ENCODE data around the gene CLCN3.
"Not testable (repeated sequence)": the region's sequence is repeated elsewhere in the genome, so short reads cannot be mapped to it uniquely, and the experiment has no call there.

Gene CLCN3

DNA sequence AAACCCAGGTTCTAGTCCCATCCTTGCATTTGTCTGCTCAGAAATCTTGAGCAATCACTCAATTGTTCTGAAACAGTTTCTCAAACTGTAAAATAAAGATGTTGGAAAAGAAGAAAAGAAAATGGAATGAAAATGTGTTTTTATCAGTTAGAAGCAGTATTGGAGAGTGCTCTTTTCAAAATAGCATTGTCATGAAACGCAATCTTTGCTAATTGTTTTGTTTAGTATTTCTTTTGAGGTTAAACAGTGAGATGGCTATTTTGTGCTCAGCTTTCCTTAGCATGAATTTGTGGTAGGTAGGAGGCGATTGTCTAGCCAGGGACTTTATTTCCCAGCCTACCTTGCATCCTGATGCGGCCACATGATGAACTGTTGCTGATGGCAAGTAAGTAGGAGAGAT lies 148.0 kb downstream of the CLCN3 start:
- intact Hi-C loops (cut with DNase I; ENCODE audit: low total_unique reads), result no loop called here
- H3K4me1 ChIP-seq, result no peaks in the 10 kb centered on the region

DNA sequence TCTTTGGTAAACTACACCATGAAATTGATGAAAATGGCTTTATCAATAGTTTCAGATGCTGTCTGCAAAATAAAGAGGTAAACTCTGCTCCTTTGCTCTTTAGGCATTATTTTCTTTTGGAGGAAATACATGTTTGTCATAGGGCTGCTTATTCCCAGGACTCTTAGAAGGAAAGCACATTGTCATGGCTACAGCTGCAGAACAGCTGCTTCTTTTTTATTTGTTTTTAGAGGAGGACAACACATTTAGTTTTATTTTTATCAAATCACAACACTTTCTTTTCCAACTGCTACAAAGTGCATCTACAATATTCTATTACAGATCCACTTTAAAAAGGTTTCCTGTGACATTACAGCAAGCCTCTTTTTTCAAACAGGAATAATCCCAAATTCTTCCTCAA lies 150.0 kb downstream of the CLCN3 start:
- TF ChIP-seq, protein P1, sequence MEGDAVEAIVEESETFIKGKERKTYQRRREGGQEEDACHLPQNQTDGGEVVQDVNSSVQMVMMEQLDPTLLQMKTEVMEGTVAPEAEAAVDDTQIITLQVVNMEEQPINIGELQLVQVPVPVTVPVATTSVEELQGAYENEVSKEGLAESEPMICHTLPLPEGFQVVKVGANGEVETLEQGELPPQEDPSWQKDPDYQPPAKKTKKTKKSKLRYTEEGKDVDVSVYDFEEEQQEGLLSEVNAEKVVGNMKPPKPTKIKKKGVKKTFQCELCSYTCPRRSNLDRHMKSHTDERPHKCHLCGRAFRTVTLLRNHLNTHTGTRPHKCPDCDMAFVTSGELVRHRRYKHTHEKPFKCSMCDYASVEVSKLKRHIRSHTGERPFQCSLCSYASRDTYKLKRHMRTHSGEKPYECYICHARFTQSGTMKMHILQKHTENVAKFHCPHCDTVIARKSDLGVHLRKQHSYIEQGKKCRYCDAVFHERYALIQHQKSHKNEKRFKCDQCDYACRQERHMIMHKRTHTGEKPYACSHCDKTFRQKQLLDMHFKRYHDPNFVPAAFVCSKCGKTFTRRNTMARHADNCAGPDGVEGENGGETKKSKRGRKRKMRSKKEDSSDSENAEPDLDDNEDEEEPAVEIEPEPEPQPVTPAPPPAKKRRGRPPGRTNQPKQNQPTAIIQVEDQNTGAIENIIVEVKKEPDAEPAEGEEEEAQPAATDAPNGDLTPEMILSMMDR (IDR thresholded peaks at IDR 0.05), result no peak
- Histone ChIP-seq H3K4me1 (peaks cover 0 to 5% (median 1%) of the 10 kb centered on the region in 4 donors), H3K4me3 (no peak overlapping the region), H3K9me3 (no peaks in the 10 kb centered on the region), H3K36me3 (no peaks in the 10 kb centered on the region), H3K27me3 (peaks cover 0 to 12% of the 10 kb centered on the region in 2 donors), H3K27ac (no peak overlapping the region)
- intact Hi-C loops (cut with DNase I; ENCODE audit: low total_unique reads), result no loop called here
- DNase-seq, result no peak

More for the DNA sequence above, 148.0 kb downstream of the CLCN3 start:
- Histone ChIP-seq H3K36me3 (no peaks in the 10 kb centered on the region), H3K27me3 (no peaks in the 10 kb centered on the region), H3K27ac (no peak overlapping the region), H3K9me3 (no peaks in the 10 kb centered on the region), H3K4me3 (no peak overlapping the region)
- no peak for DNase-seq
- TF ChIP-seq, protein P1 (IDR thresholded peaks at IDR 0.05), result no peak

DNA sequence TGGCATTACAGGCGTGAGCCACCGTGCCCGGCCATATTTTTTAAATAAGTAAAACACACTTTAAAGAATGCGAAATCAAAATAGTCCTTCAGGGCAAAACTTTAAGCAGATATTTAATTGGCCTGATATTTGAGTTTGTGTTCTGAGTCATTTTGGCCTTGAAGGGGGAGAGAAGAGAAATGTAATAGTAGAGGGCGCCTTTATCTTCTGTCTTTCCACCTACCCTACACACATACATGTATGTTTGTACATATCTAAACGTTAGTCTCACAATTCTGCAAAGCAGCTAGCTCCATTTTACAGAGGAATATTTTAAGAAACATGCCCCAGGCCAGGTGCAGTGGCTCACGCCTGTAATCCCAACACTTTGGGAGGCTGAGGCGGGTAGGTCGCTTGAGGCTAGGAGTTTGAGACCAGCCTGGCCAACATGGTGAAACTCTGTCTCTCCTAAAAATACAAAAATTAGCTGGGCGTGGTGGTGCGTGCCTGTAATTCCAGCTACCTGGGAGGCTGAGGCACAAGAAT lies 151.2 kb downstream of the CLCN3 start:
- H3K9me3 ChIP-seq; H3K4me1 ChIP-seq; H3K36me3 ChIP-seq; H3K27ac ChIP-seq; intact Hi-C loops (cut with DNase I; ENCODE audit: low total_unique reads); H3K4me3 ChIP-seq; DNase-seq: not testable (repeated sequence)
- H3K27me3 ChIP-seq, result peaks cover 0 to 15% of the 10 kb centered on the region in 2 donors

Measured in tibial artery (tissue), 4 donors.